SK-N-SH treated with all-trans-retinoic acid at 6 μM for 48 hours (cell line): Measurements from ENCODE around the gene CCDC188.

Experiments used
- ARNTL ChIP-seq: fragments of 450-650 bp; formaldehyde crosslinking; IDR thresholded peaks from 2 replicates; pipeline ENCODE4 v1.5.0; 2020; ENCODE audit warnings: low read depth, mild to moderate bottlenecking, moderate library complexity, borderline replicate concordance
- BACH2 ChIP-seq: fragments of 250-450 bp; sonication (Bioruptor Pico); IDR thresholded peaks from 2 replicates; pipeline ENCODE4 v1.9.0; 2021; ENCODE audit warnings: mild to moderate bottlenecking, borderline replicate concordance
- OSR1 ChIP-seq: fragments of 250-450 bp; sonication (Bioruptor Pico); IDR thresholded peaks from 2 replicates; pipeline ENCODE4 v1.8.0; 2022; ENCODE audit warnings: moderate library complexity, mild to moderate bottlenecking, inconsistent platforms
- RARB ChIP-seq: fragments of 250-450 bp; sonication (Bioruptor Pico); IDR thresholded peaks from 2 replicates; pipeline ENCODE4 v1.8.0; 2021; ENCODE audit warnings: mild to moderate bottlenecking, moderate library complexity
- TCF4 ChIP-seq: fragments of 250-450 bp; sonication (Bioruptor Pico); IDR thresholded peaks from 2 replicates; pipeline ENCODE4 v1.8.0; 2021; ENCODE audit warnings: mild to moderate bottlenecking, moderate library complexity, borderline replicate concordance
- TOX ChIP-seq: fragments of 250-450 bp; sonication (Bioruptor Pico); IDR thresholded peaks from 2 replicates; pipeline ENCODE4 v1.8.0; 2021; ENCODE audit warnings: mild to moderate bottlenecking, moderate library complexity, borderline replicate concordance
- ZFP3 ChIP-seq: fragments of 250-450 bp; sonication (Bioruptor Pico); IDR thresholded peaks from 2 replicates; pipeline ENCODE4 v1.5.0; 2020; ENCODE audit warnings: mild to moderate bottlenecking, moderate library complexity
- ZNF565 ChIP-seq: fragments of 450-650 bp; formaldehyde crosslinking; conservative IDR thresholded peaks from 2 replicates; pipeline ENCODE4 v1.5.0; 2020; ENCODE audit warnings: low read depth, mild to moderate bottlenecking, moderate library complexity
- ZNF70 ChIP-seq: fragments of 450-650 bp; formaldehyde crosslinking; IDR thresholded peaks from 2 replicates; pipeline ENCODE4 v1.5.0; 2020; ENCODE audit warnings: mild to moderate bottlenecking, moderate library complexity
- ZNF8 ChIP-seq: fragments of 450-650 bp; formaldehyde crosslinking; IDR thresholded peaks from 2 replicates; pipeline ENCODE4 v1.5.0; 2020; ENCODE audit warnings: mild to moderate bottlenecking, moderate library complexity
- TF ChIP-seq, protein P1 (sequence below): fragments of 250-450 bp; sonication (Bioruptor Pico); IDR thresholded peaks from 2 replicates; pipeline ENCODE4 v1.5.0; 2020; ENCODE audit warnings: mild to moderate bottlenecking, moderate library complexity
- TF ChIP-seq, protein P2 (sequence below): fragments of 250-450 bp; sonication (Bioruptor Pico); IDR thresholded peaks from 2 replicates; pipeline ENCODE4 v1.5.1; 2021; ENCODE audit warnings: mild to moderate bottlenecking, moderate library complexity
- TF ChIP-seq, protein P3 (sequence below): fragments of 250-450 bp; sonication (Bioruptor Pico); IDR thresholded peaks from 2 replicates; pipeline ENCODE4 v1.5.1; 2020; ENCODE audit warnings: low read depth, mild to moderate bottlenecking, moderate library complexity

- TF ChIP-seq OSR1 (no peak), ZNF8 (CRISPR knock-in tag) (no peak), ZFP3 (CRISPR knock-in tag) (no peak), ZNF565 (CRISPR knock-in tag) (no peak), TOX (no peak), ARNTL (no peak), ZNF70 (CRISPR knock-in tag) (no peak), RARB (CRISPR knock-in tag) (no peak), BACH2 (no peak), TCF4 (no peak)
- TF ChIP-seq, protein P1, sequence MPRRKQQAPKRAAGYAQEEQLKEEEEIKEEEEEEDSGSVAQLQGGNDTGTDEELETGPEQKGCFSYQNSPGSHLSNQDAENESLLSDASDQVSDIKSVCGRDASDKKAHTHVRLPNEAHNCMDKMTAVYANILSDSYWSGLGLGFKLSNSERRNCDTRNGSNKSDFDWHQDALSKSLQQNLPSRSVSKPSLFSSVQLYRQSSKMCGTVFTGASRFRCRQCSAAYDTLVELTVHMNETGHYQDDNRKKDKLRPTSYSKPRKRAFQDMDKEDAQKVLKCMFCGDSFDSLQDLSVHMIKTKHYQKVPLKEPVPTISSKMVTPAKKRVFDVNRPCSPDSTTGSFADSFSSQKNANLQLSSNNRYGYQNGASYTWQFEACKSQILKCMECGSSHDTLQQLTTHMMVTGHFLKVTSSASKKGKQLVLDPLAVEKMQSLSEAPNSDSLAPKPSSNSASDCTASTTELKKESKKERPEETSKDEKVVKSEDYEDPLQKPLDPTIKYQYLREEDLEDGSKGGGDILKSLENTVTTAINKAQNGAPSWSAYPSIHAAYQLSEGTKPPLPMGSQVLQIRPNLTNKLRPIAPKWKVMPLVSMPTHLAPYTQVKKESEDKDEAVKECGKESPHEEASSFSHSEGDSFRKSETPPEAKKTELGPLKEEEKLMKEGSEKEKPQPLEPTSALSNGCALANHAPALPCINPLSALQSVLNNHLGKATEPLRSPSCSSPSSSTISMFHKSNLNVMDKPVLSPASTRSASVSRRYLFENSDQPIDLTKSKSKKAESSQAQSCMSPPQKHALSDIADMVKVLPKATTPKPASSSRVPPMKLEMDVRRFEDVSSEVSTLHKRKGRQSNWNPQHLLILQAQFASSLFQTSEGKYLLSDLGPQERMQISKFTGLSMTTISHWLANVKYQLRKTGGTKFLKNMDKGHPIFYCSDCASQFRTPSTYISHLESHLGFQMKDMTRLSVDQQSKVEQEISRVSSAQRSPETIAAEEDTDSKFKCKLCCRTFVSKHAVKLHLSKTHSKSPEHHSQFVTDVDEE (CRISPR knock-in tag), result no peak
- TF ChIP-seq, protein P2, sequence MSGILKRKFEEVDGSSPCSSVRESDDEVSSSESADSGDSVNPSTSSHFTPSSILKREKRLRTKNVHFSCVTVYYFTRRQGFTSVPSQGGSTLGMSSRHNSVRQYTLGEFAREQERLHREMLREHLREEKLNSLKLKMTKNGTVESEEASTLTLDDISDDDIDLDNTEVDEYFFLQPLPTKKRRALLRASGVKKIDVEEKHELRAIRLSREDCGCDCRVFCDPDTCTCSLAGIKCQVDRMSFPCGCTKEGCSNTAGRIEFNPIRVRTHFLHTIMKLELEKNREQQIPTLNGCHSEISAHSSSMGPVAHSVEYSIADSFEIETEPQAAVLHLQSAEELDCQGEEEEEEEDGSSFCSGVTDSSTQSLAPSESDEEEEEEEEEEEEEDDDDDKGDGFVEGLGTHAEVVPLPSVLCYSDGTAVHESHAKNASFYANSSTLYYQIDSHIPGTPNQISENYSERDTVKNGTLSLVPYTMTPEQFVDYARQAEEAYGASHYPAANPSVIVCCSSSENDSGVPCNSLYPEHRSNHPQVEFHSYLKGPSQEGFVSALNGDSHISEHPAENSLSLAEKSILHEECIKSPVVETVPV (CRISPR knock-in tag), result no peak
- TF ChIP-seq, protein P3, sequence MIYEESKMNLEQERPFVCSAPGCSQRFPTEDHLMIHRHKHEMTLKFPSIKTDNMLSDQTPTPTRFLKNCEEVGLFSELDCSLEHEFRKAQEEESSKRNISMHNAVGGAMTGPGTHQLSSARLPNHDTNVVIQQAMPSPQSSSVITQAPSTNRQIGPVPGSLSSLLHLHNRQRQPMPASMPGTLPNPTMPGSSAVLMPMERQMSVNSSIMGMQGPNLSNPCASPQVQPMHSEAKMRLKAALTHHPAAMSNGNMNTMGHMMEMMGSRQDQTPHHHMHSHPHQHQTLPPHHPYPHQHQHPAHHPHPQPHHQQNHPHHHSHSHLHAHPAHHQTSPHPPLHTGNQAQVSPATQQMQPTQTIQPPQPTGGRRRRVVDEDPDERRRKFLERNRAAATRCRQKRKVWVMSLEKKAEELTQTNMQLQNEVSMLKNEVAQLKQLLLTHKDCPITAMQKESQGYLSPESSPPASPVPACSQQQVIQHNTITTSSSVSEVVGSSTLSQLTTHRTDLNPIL (CRISPR knock-in tag), result no peak
These were observed 45.4 kb upstream of the CCDC188 start for GRCh38 chr22:20196094-20196842.
